ENCODE measurements around the gene NOL6.

GRCh38 chr9:33436445-33436844 is 37.3 kb downstream of the NOL6 start:
- TF ChIP-seq CTCF (IDR thresholded peaks at IDR 0.05) (no peak), POLR2A (IDR thresholded peaks at IDR 0.05) (no peak)
